SK-N-SH (cell line): ENCODE results near the gene CRIP1. TPM values are rescaled to one million over a fixed set of nuclear protein-coding genes. Genes with fewer than 3 reads are reported as not detected.

Experiments used
- CTCF ChIA-PET: fragments of 300-600, 350-600 bp; formaldehyde crosslinking; extraction: SDS; loops from one replicate; lab custom pipeline; 2021; lab: Yijun Ruan, JAX
- POLR2A ChIA-PET: fragments of 350-600 bp; sonication (Branson Sonifier 250); formaldehyde crosslinking; extraction: SDS; loops from one replicate; lab custom pipeline; 2020; ENCODE audit warnings: antibody characterized with exemption, inconsistent platforms; lab: Yijun Ruan, JAX
- DNase-seq: peaks from one replicate; pipeline ENCODE4 v3.0.0; 2012
- H2AFZ ChIP-seq: fragments of 200-600 bp; sonication (generic); 2 replicates; pipeline ENCODE4 v1.8.1; 2016; ENCODE audit warnings: antibody characterized with exemption, mild to moderate bottlenecking, low read depth
- H3F3A ChIP-seq: fragments of 200-600 bp; sonication (generic); replicated peaks from 2 replicates; pipeline ENCODE3; 2016; ENCODE audit warnings: antibody characterized with exemption, mild to moderate bottlenecking; ENCODE audit not compliant: insufficient read depth
- H3K27ac ChIP-seq, 2 experiments: fragments of 200-500 bp in 1 of 2; fragments of 200-600 bp in 1 of 2; sonication (Bioruptor generic) in 1 of 2; sonication (generic), shearing (Covaris generic) in 1 of 2; 2 replicates each; pipeline versions ENCODE4 v1.5.1 to v1.6.1; 2014 to 2016; ENCODE audit warnings: low read depth in 2 of 2, inconsistent platforms in 1 of 2, low read length in 1 of 2, mild to moderate bottlenecking in 1 of 2, mixed read lengths in 1 of 2
- H3K27me3 ChIP-seq: fragments of 200-600 bp; sonication (generic), shearing (Covaris generic); 2 replicates; pipeline ENCODE4 v1.6.1; 2016; ENCODE audit warnings: mixed run types; ENCODE audit not compliant: insufficient read depth
- H3K36me3 ChIP-seq, 2 experiments: fragments of 200-500 bp in 1 of 2; fragments of 200-600 bp in 1 of 2; sonication (Bioruptor generic) in 1 of 2; sonication (generic) in 1 of 2; replicated peaks in 1 of 2; 2 replicates each; pipeline versions ENCODE3 to v1.5.1; 2014 to 2016; ENCODE audit warnings: low read length in 1 of 2, mild to moderate bottlenecking in 1 of 2; ENCODE audit not compliant: insufficient read depth in 2 of 2, control insufficient read depth in 1 of 2
- H3K4me1 ChIP-seq, 2 experiments: fragments of 200-500 bp in 1 of 2; fragments of 200-600 bp in 1 of 2; sonication (Bioruptor generic) in 1 of 2; sonication (generic), shearing (Covaris generic) in 1 of 2; 2 replicates each; pipeline versions ENCODE4 v1.5.1 to v1.6.1; 2014 to 2016; ENCODE audit warnings: low read depth in 1 of 2, low read length in 1 of 2, mixed run types in 1 of 2; ENCODE audit not compliant: insufficient read depth in 2 of 2, control insufficient read depth in 1 of 2
- H3K4me2 ChIP-seq: fragments of 200-600 bp; sonication (generic), shearing (Covaris generic); 2 replicates; pipeline ENCODE4 v1.6.1; 2017; ENCODE audit warnings: mixed run types
- H3K4me3 ChIP-seq, 2 experiments: fragments of 200-500 bp in 1 of 2; fragments of 200-600 bp in 1 of 2; sonication (Bioruptor generic) in 1 of 2; sonication (generic), shearing (Covaris generic) in 1 of 2; 2 replicates each; pipeline versions ENCODE4 v1.5.1 to v1.8.1; 2014 to 2016; ENCODE audit warnings: low read depth in 2 of 2, inconsistent platforms in 1 of 2, low read length in 1 of 2, mild to moderate bottlenecking in 1 of 2, mixed read lengths in 1 of 2, moderate library complexity in 1 of 2
- H3K79me2 ChIP-seq: fragments of 200-600 bp; sonication (generic); 2 replicates; pipeline ENCODE4 v1.8.1; 2017; ENCODE audit warnings: mild to moderate bottlenecking; ENCODE audit not compliant: insufficient read depth
- H3K9ac ChIP-seq: fragments of 200-600 bp; sonication (generic); 2 replicates; pipeline ENCODE4 v1.6.1; 2017; ENCODE audit warnings: mixed run types
- H3K9me2 ChIP-seq: fragments of 200-600 bp; sonication (generic); 2 replicates; pipeline ENCODE4 v1.6.1; 2017; ENCODE audit warnings: mixed run types
- H3K9me3 ChIP-seq: fragments of 200-600 bp; sonication (generic); 2 replicates; pipeline ENCODE4 v1.6.1; 2017; ENCODE audit warnings: mixed run types, mild to moderate bottlenecking, moderate library complexity
- H4K20me1 ChIP-seq: fragments of 200-600 bp; sonication (generic); 2 replicates; pipeline ENCODE4 v1.6.1; 2017; ENCODE audit warnings: mild to moderate bottlenecking, mixed run types; ENCODE audit not compliant: insufficient read depth
- CHD2 ChIP-seq: fragments of 150-350 bp; IDR thresholded peaks from 2 replicates; pipeline ENCODE4 v1.6.1; 2018; ENCODE audit warnings: low read length; ENCODE audit not compliant: partially characterized antibody
- EP300 ChIP-seq, 2 experiments: IDR thresholded peaks; 2 replicates each; pipeline versions ENCODE4 v1.4.0 to v1.6.1; 2012; ENCODE audit warnings: borderline replicate concordance in 1 of 2, low read depth in 1 of 2, low read length in 1 of 2
- FOSL2 ChIP-seq: IDR thresholded peaks from 2 replicates; pipeline ENCODE4 v1.4.0; 2012; ENCODE audit warnings: low read depth, mild to moderate bottlenecking, moderate library complexity, borderline replicate concordance
- FOXJ3 ChIP-seq: sonication (generic); formaldehyde crosslinking; IDR thresholded peaks from 2 replicates; pipeline ENCODE4 v1.5.1; 2020; ENCODE audit warnings: mild to moderate bottlenecking, missing genetic modification reagents
- GABPA ChIP-seq: IDR thresholded peaks from 2 replicates; pipeline ENCODE4 v1.4.0; 2012; ENCODE audit warnings: low read depth, mild to moderate bottlenecking
- IRF3 ChIP-seq: fragments of 150-350 bp; IDR thresholded peaks from 2 replicates; pipeline ENCODE4 v1.6.1; 2016; ENCODE audit warnings: mild to moderate bottlenecking, low read depth, low read length
- MEF2A ChIP-seq: IDR thresholded peaks from 2 replicates; pipeline ENCODE4 v1.4.0; 2012; ENCODE audit warnings: low read depth, borderline replicate concordance
- MXI1 ChIP-seq: IDR thresholded peaks from 2 replicates; pipeline ENCODE4 v1.6.1; 2012; ENCODE audit warnings: mild to moderate bottlenecking, low read depth, low read length, improper control_type of control experiment
- NFIC ChIP-seq: IDR thresholded peaks from 2 replicates; pipeline ENCODE4 v1.4.0; 2012; ENCODE audit warnings: borderline replicate concordance
- NRF1 ChIP-seq: IDR thresholded peaks from 2 replicates; pipeline ENCODE4 v1.6.1; 2012; ENCODE audit warnings: low read depth, mild to moderate bottlenecking, low read length
- POLR2AphosphoS5 ChIP-seq: IDR thresholded peaks from 2 replicates; pipeline ENCODE4 v1.6.1; 2012; ENCODE audit warnings: low read depth, low read length
- RFX5 ChIP-seq: IDR thresholded peaks from 2 replicates; pipeline ENCODE4 v1.6.1; 2012; ENCODE audit warnings: mild to moderate bottlenecking, improper control_type of control experiment, low read length
- SIN3A ChIP-seq: IDR thresholded peaks from 2 replicates; pipeline ENCODE4 v1.6.1; 2012; ENCODE audit warnings: low read depth, mild to moderate bottlenecking, low read length, moderate library complexity, borderline replicate concordance
- TCF12 ChIP-seq: IDR thresholded peaks from 2 replicates; pipeline ENCODE4 v1.4.0; 2012
- USF2 ChIP-seq: fragments of 150-350 bp; IDR thresholded peaks from 2 replicates; pipeline ENCODE4 v1.6.1; 2017; ENCODE audit warnings: antibody characterized with exemption, low read length, low read depth, borderline replicate concordance
- YY1 ChIP-seq: IDR thresholded peaks from 2 replicates; pipeline ENCODE4 v1.4.0; 2012; ENCODE audit warnings: low read depth, mild to moderate bottlenecking
- ZBTB33 ChIP-seq: IDR thresholded peaks from 2 replicates; pipeline ENCODE4 v1.4.0; 2012; ENCODE audit warnings: low read depth, borderline replicate concordance
- WGBS: methylation state at CpG from one replicate; pipeline ENCODE4 v1.1.6; 2017; ENCODE audit warnings: low lambda C conversion rate; 5-methylcytosine and 5-hydroxymethylcytosine counted together
- polyA plus RNA-seq, 3 experiments: library from polyadenylated mRNA; depleted of rRNA; stranded (reverse); fragments of >200 nt; gene quantifications; 2 replicates each; pipeline ENCODE4 v1.2.3, GENCODE V29; 2012
- TF ChIP-seq, protein P1 (sequence below): IDR thresholded peaks from 2 replicates; pipeline ENCODE4; 2012

The CRIP1 gene
- polyA plus RNA-seq, 1 of the 3 experiments (the other 2 are of a cell fraction) = 0.72 TPM

DNA sequence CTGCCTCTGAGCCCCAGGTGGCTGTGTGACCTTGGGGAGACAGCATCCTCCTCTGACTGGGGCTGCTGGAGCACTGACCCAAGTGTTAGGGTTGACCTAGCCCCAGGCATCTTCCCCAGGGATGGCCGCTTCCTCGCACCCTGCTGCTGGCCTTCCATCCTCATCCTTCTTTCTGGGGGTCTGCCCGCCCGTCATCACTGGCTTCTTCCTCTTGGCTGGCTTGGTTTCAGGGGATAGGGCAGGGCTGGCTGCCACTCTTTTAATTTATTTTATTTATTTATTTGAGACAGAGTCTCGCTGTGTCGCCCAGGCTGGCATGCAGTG lies 7.9 kb downstream of the CRIP1 start (continued):
- TF ChIP-seq CHD2 = no peak
- no peak for TF ChIP-seq FOSL2
- TF ChIP-seq MEF2A = no peak
- no peak for TF ChIP-seq FOXJ3
- no peak for TF ChIP-seq NFIC
- TF ChIP-seq, protein P1, sequence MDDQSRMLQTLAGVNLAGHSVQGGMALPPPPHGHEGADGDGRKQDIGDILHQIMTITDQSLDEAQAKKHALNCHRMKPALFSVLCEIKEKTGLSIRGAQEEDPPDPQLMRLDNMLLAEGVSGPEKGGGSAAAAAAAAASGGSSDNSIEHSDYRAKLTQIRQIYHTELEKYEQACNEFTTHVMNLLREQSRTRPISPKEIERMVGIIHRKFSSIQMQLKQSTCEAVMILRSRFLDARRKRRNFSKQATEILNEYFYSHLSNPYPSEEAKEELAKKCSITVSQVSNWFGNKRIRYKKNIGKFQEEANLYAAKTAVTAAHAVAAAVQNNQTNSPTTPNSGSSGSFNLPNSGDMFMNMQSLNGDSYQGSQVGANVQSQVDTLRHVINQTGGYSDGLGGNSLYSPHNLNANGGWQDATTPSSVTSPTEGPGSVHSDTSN = no peak
- TF ChIP-seq MXI1 = no peak
- TF ChIP-seq NRF1 = no peak
- no peak for TF ChIP-seq TCF12
- TF ChIP-seq, all 33 proteins: peak for 0

DNA sequence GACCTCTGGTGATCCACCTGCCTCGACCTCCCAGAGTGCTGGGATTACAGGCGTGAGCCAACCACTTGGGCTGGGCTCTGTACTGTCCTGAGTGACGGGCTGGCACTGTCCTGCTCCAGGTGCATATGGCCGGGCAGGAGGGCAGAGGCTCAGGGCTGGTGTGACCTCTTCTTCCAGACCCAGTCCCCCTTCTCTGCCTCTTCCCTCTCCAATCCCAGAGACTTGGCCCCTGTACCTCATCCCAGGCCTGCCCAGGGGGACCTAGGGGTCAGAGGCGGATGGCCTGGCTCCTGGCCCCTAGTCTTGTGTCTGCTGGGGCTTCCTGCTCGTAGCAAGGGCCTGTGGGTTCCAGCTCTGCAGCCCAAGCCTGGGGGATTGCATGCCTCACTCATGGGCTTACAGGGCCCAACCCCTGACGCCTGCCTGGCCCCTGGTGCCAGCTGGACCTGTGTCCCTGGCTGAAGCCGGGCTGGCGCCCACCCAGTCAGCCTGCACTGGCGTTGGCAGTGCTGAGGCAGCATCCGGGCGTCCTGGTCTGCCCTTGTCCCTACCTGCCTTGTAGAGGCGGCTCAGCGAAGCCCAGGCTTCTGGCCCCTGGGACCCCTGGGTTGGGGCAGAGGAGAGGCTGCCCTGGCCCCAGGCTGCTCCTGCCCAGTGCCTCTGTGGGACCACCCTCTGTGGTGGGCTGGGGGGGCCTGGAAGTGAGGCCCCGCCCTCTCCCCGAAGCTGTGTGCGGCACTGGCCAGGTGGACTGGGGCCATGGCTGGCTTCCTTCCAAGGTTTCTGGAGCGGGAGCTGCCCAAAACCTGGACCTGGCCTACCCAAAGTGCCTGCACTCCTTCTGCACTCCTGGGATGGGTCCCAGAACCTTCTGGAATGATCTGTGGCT lies 8.7 kb downstream of the CRIP1 start:
- WGBS = 84% methylated on average over 4 of the region's 18 CpGs
- Histone ChIP-seq H3K9ac (no peak overlapping the region), H3K4me1 (peaks cover 5 to 10% of the 10 kb centered on the region in 2 experiments; a peak in 2 of 4 replicates), H3K9me3 (no peaks in the 10 kb centered on the region), H3K27ac (no peak overlapping the region), H3K9me2 (no peaks in the 10 kb centered on the region), H3K4me2 (no peak overlapping the region), H3K4me3 (no peak overlapping the region), H3K27me3 (no peaks in the 10 kb centered on the region), H4K20me1 (peaks cover 11% of the 10 kb centered on the region; the same call in 1 of the 2 replicates), H3K79me2 (peaks cover 13% of the 10 kb centered on the region; the same call in 1 of the 2 replicates), H3K36me3 (no peaks in the 10 kb centered on the region), H2AFZ (no peak overlapping the region), H3F3A (no peaks in the 10 kb centered on the region)
- POLR2A ChIA-PET = no interaction called here
- no peak for DNase-seq
- TF ChIP-seq MEF2A (no peak), CHD2 (no peak), SIN3A (no peak), YY1 (no peak), TCF12 (no peak), FOXJ3 (no peak)
- CTCF ChIA-PET = interaction anchor here (0.8 kb wide), 1 partner anchor 42 kb away, joined by 3 read pairs; no protein-coding TSS in a partner anchor

DNA sequence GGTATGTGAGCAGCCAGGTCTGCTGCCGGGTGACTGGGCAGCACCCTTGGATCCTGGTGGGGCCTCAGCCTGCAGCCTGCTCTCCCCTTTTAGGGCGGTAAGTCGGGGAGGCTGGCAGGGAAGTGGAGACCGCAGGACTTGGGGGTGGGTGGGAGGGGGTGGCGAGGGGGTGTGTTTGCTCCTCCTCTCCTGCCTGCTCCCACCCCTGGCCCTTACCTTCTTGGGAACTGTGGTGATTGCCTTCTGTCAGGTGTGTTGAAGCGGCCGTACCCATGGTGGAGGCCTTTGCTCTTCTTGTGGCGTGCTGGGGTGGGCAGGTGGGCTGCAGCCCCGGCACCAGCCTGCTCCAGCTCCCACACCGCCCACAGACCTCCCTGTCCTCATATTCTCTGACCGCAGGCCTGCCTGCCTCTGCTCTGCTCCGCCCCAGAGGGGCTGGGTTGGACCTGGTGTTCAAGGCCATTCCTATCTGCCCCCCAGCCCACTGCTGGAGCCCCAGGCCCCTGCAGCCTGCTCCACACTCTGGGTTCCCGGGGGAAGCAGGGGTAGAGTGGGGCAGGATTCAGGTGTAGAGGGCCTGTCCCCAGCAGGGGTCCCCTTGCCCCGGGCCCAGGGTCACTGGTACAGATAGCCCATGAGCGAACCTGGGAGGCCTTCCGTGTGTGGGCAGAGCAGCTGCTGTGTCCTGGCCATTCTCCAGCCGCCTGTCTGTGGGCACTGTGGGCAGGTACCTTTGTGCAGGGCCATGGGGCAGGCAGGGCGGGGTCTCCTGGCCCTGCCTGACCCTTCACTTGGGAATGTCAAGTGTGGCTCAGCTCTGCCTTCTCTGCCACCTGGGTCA lies 9.5 kb downstream of the CRIP1 start:
- CTCF ChIA-PET = interaction anchor here (1.0 to 1.9 kb wide), 3 partner anchors 14 to 32 kb away, joined by 3 to 9 read pairs (median 5); no protein-coding TSS in a partner anchor
- peaks cover 13% of the 10 kb centered on the region; the same call in 1 of the 2 replicates for H3K79me2 ChIP-seq
- WGBS = 90% methylated on average over 15 of the region's 18 CpGs
- TF ChIP-seq IRF3 (no peak), EP300 (IDR thresholded peaks at IDR 0.05; ENCODE audit: borderline replicate concordance in 1 of 2, low read depth in 1 of 2, low read length in 1 of 2) (no peak), RFX5 (no peak), USF2 (no peak), ZBTB33 (no peak), MXI1 (no peak), NRF1 (no peak), POLR2AphosphoS5 (no peak), GABPA (no peak)

More for the DNA sequence above, 9.5 kb downstream of the CRIP1 start:
- Histone ChIP-seq H3K4me1 (peaks cover 5 to 10% of the 10 kb centered on the region in 2 experiments; a peak in 2 of 4 replicates), H3K4me2 (no peak overlapping the region), H3K9ac (no peak overlapping the region), H3K9me3 (no peaks in the 10 kb centered on the region), H4K20me1 (peaks cover 11% of the 10 kb centered on the region; the same call in 1 of the 2 replicates), H3K4me3 (no peak overlapping the region), H3K36me3 (no peaks in the 10 kb centered on the region), H3K27me3 (no peaks in the 10 kb centered on the region), H3F3A (no peaks in the 10 kb centered on the region), H3K9me2 (no peaks in the 10 kb centered on the region), H2AFZ (no peak overlapping the region), H3K27ac (no peak overlapping the region)
- POLR2A ChIA-PET = no interaction called here
- no peak for DNase-seq
